Stimulated activated CD4-positive, alpha-beta T cell treated with anti-CD3 and anti-CD28 coated beads, TNF-alpha, amount 100 ng/mL, for 4 hours (primary cell): Measurements from ENCODE around the gene ABCE1.
"Not testable (repeated sequence)": the region's sequence is repeated elsewhere in the genome, so short reads cannot be mapped to it uniquely, and the experiment has no call there.

Experiments
- DNase-seq, 3 experiments: peaks; one replicate each; pipeline ENCODE4 v3.0.0-alpha.2; 2020; ENCODE audit warnings: low read depth in 3 of 3

The ABCE1 gene

GRCh38 chr4:145102619-145103018, 4.5 kb downstream of the ABCE1 start:
- no peak for DNase-seq

- no peak for DNase-seq
Observed at GRCh38 chr4:145103496-145103895, 5.4 kb downstream of the ABCE1 start.

- no peak for DNase-seq
Observed at GRCh38 chr4:145107126-145107525, 9.0 kb downstream of the ABCE1 start.

- DNase-seq, result no peak
Observed at GRCh38 chr4:145108128-145108527, 10.0 kb downstream of the ABCE1 start.

GRCh38 chr4:145125396-145125795, 27.3 kb downstream of the ABCE1 start:
- DNase-seq, result no peak

GRCh38 chr4:145130130-145130529, 32.0 kb downstream of the ABCE1 start:
- no peak for DNase-seq

- no peak for DNase-seq
Observed at GRCh38 chr4:145130788-145131399, 32.8 kb downstream of the ABCE1 start.

- no peak for DNase-seq
Observed at GRCh38 chr4:145131848-145132247, 33.7 kb downstream of the ABCE1 start.

- DNase-seq, result no peak
Observed at GRCh38 chr4:145132511-145133098, 34.5 kb downstream of the ABCE1 start.

GRCh38 chr4:145136219-145136618, 38.1 kb downstream of the ABCE1 start:
- not testable (repeated sequence) for DNase-seq

GRCh38 chr4:145148980-145149379, 50.9 kb downstream of the ABCE1 start:
- DNase-seq, result no peak

GRCh38 chr4:145153181-145153903, 55.2 kb downstream of the ABCE1 start:
- DNase-seq, result no peak

- no peak for DNase-seq
Observed at GRCh38 chr4:145153904-145154298, 55.8 kb downstream of the ABCE1 start.

- no peak for DNase-seq
Observed at GRCh38 chr4:145154573-145154972, 56.5 kb downstream of the ABCE1 start.

GRCh38 chr4:145155268-145155870, 57.3 kb downstream of the ABCE1 start:
- no peak for DNase-seq

GRCh38 chr4:145156986-145157385, 58.9 kb downstream of the ABCE1 start:
- no peak for DNase-seq

- no peak for DNase-seq
Observed at GRCh38 chr4:145161549-145161948, 63.4 kb downstream of the ABCE1 start.

- no peak for DNase-seq
Observed at GRCh38 chr4:145167887-145168286, 69.8 kb downstream of the ABCE1 start.

- DNase-seq, result no peak
Observed at GRCh38 chr4:145168581-145169187, 70.6 kb downstream of the ABCE1 start.

- DNase-seq, result no peak
Observed at GRCh38 chr4:145170223-145170622, 72.1 kb downstream of the ABCE1 start.

GRCh38 chr4:145171911-145172310, 73.8 kb downstream of the ABCE1 start:
- no peak for DNase-seq
